ENCODE data around the gene RGL4. TPM values are rescaled to one million over a fixed set of nuclear protein-coding genes. Genes with fewer than 3 reads are reported as not detected.
A peak's percentile ranks its signal among the peaks of the same experiment; 100 is the strongest.

RGL4 gene
- total and polyA plus RNA-seq, 7 donors = 0.04 to 0.40 (median 0.18) TPM; not detected in 3

DNA sequence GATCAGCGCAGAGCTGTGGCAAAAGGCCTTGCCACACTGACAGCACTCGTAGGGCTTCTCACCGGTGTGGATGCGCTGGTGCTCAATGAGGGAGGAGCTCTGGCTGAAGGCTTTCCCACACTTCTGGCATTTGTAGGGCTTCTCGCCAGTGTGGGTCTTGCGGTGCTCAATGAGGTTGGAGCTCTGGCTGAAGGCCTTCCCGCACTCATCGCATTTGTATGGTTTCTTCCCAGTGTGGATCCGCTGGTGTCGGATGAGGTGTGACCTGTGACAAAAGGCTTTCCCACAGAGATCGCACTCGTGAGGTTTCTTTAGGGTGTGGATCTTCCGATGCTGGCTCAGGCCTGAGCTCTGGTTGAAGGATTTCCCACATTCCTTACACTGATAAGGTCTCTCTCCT is 53.2 kb downstream of the RGL4 start:
- Histone ChIP-seq H3K4me3 (no peak overlapping the region), H3K9me3 (no peaks in the 10 kb centered on the region), H3K4me1 (peaks cover 17% of the 10 kb centered on the region), H3K27me3 (ENCODE audit: insufficient read depth in 3 of 3, low read length in 2 of 3) (no peaks in the 10 kb centered on the region), H3K36me3 (ENCODE audit: insufficient read depth in 1 of 2, low read depth in 1 of 2) (peaks cover 5 to 22% of the 10 kb centered on the region in 2 donors), H3K27ac (peak overlapping the region; percentile 87)
- ATAC-seq = no peak
- WGBS, 3 donors = 83 to 90% (median 89%) methylated on average over 13 of the region's 13 CpGs
- TF ChIP-seq, protein P1, sequence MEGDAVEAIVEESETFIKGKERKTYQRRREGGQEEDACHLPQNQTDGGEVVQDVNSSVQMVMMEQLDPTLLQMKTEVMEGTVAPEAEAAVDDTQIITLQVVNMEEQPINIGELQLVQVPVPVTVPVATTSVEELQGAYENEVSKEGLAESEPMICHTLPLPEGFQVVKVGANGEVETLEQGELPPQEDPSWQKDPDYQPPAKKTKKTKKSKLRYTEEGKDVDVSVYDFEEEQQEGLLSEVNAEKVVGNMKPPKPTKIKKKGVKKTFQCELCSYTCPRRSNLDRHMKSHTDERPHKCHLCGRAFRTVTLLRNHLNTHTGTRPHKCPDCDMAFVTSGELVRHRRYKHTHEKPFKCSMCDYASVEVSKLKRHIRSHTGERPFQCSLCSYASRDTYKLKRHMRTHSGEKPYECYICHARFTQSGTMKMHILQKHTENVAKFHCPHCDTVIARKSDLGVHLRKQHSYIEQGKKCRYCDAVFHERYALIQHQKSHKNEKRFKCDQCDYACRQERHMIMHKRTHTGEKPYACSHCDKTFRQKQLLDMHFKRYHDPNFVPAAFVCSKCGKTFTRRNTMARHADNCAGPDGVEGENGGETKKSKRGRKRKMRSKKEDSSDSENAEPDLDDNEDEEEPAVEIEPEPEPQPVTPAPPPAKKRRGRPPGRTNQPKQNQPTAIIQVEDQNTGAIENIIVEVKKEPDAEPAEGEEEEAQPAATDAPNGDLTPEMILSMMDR (IDR thresholded peaks at IDR 0.05) = no peak
- no peak for DNase-seq
- intact Hi-C loops (cut with DNase I) = loop anchor here in 1 of 2 donors (5.0 kb wide), 2 partner anchors 57 to 528 kb away; partner anchors contain the start of gene SPECC1L

- Histone ChIP-seq H3K27ac (no peak overlapping the region), H3K36me3 (ENCODE audit: insufficient read depth in 1 of 2, low read depth in 1 of 2) (peaks cover 5 to 22% of the 10 kb centered on the region in 2 donors), H3K4me1 (peaks cover 17% of the 10 kb centered on the region), H3K4me3 (no peak overlapping the region), H3K9me3 (no peaks in the 10 kb centered on the region), H3K27me3 (ENCODE audit: insufficient read depth in 3 of 3, low read length in 2 of 3) (no peaks in the 10 kb centered on the region)
- TF ChIP-seq, protein P1 (IDR thresholded peaks at IDR 0.05) = no peak
- no peak for ATAC-seq
- intact Hi-C loops (cut with DNase I) = loop anchor here in 1 of 2 donors (5.0 kb wide), 2 partner anchors 57 to 528 kb away; partner anchors contain the start of gene SPECC1L
- DNase-seq = no peak
- WGBS, 3 donors = 90 to 91% (median 90%) methylated on average over 14 of the region's 14 CpGs
Observed at GRCh38 chr22:23744485-23744884, 53.7 kb downstream of the RGL4 start.

- no peaks in the 10 kb centered on the region for H3K9me3 ChIP-seq
- TF ChIP-seq, protein P1 (IDR thresholded peaks at IDR 0.05) = no peak
- intact Hi-C loops (cut with DNase I) = loop anchor here in 1 of 2 donors (5.0 kb wide), 1 partner anchor 68 kb away; no protein-coding TSS in a partner anchor
- no peaks in the 10 kb centered on the region for H3K27me3 ChIP-seq (ENCODE audit: insufficient read depth in 3 of 3, low read length in 2 of 3)
- DNase-seq (no peak), ATAC-seq (no peak)
- H3K4me1 ChIP-seq = peaks cover 26% of the 10 kb centered on the region
- no peak overlapping the region for H3K4me3 ChIP-seq
- peaks cover 5 to 22% of the 10 kb centered on the region in 2 donors for H3K36me3 ChIP-seq (ENCODE audit: insufficient read depth in 1 of 2, low read depth in 1 of 2)
- 85 to 93% (median 87%) methylated on average over 6 of the region's 6 CpGs for WGBS, 3 donors
- H3K27ac ChIP-seq = no peak overlapping the region
Observed at GRCh38 chr22:23745791-23746190, 55.0 kb downstream of the RGL4 start.

Other genes starting within 250 kb of the RGL4 start
- not detected for gene IGLL1, start 110.7 kb upstream of the RGL4 start, total RNA-seq
- not detected for gene IGLL1, start 110.7 kb upstream of the RGL4 start, polyA plus RNA-seq
- gene DRICH1, start 58.7 kb upstream of the RGL4 start, total RNA-seq = under 1 TPM in 1 of 4 donors, not detected in 3; 0.21 TPM
- under 1 TPM in 2 of 3 donors, not detected in 1; 0.03 to 0.07 TPM for gene DRICH1, start 58.7 kb upstream of the RGL4 start, polyA plus RNA-seq
- 10 to 100 TPM in 1 of 4 donors, 1 to 10 TPM in 3; 2.1 to 12.9 (median 4.0) TPM for gene ZNF70, start 60.1 kb downstream of the RGL4 start, total RNA-seq
- gene ZNF70, start 60.1 kb downstream of the RGL4 start, polyA plus RNA-seq = 1 to 10 TPM; 1.2 to 3.8 (median 1.8) TPM
- gene VPREB3, start 63.4 kb downstream of the RGL4 start, total RNA-seq = 1 to 10 TPM in 2 of 4 donors, under 1 TPM in 2; 0.79 to 3.2 (median 0.99) TPM
- gene VPREB3, start 63.4 kb downstream of the RGL4 start, polyA plus RNA-seq = under 1 TPM; 0.61 to 0.89 (median 0.82) TPM
- gene C22orf15, start 72.0 kb downstream of the RGL4 start, total RNA-seq = under 1 TPM in 1 of 4 donors, not detected in 3; 0.34 TPM
- gene C22orf15, start 72.0 kb downstream of the RGL4 start, polyA plus RNA-seq = under 1 TPM in 1 of 3 donors, not detected in 2; 0.04 TPM
- gene CHCHD10, start 77.0 kb downstream of the RGL4 start, total RNA-seq = 1,000 to 10,000 TPM in 1 of 4 donors, 100 to 1,000 TPM in 3; 659 to 1,066 (median 865) TPM
- 100 to 1,000 TPM; 460 to 861 (median 645) TPM for gene CHCHD10, start 77.0 kb downstream of the RGL4 start, polyA plus RNA-seq
- gene MMP11, start 81.8 kb downstream of the RGL4 start, total RNA-seq = 1 to 10 TPM; 1.3 to 2.9 (median 1.5) TPM
- under 1 TPM; 0.35 to 0.47 (median 0.43) TPM for gene MMP11, start 81.8 kb downstream of the RGL4 start, polyA plus RNA-seq
- 10 to 100 TPM; 21.9 to 76.6 (median 48.3) TPM for gene SMARCB1, start 96.0 kb downstream of the RGL4 start, total RNA-seq
- gene SMARCB1, start 96.0 kb downstream of the RGL4 start, polyA plus RNA-seq = 10 to 100 TPM; 20.7 to 47.6 (median 38.4) TPM
- 1 to 10 TPM in 2 of 4 donors, under 1 TPM in 2; 0.54 to 4.4 (median 1.1) TPM for gene DERL3, start 148.0 kb downstream of the RGL4 start, total RNA-seq
- 1 to 10 TPM in 1 of 3 donors, under 1 TPM in 2; 0.22 to 1.1 (median 0.92) TPM for gene DERL3, start 148.0 kb downstream of the RGL4 start, polyA plus RNA-seq
- gene SLC2A11, start 166.9 kb downstream of the RGL4 start, total RNA-seq = 10 to 100 TPM in 1 of 4 donors, 1 to 10 TPM in 3; 4.2 to 11.8 (median 6.3) TPM
- 10 to 100 TPM in 1 of 3 donors, 1 to 10 TPM in 2; 3.7 to 12.7 (median 4.9) TPM for gene SLC2A11, start 166.9 kb downstream of the RGL4 start, polyA plus RNA-seq
- gene MIF, start 203.4 kb downstream of the RGL4 start, total RNA-seq = 100 to 1,000 TPM; 110 to 167 (median 139) TPM
- gene MIF, start 203.4 kb downstream of the RGL4 start, polyA plus RNA-seq = 100 to 1,000 TPM; 125 to 277 (median 131) TPM